ENCODE results near the gene SLC22A16. TPM values are rescaled to one million over a fixed set of nuclear protein-coding genes. Genes with fewer than 3 reads are reported as not detected.

Gene SLC22A16
- polyA plus RNA-seq, 1 donor (not counting 4 experiments of a cell fraction or from before 2014, with no cell fraction given) = not detected

DNA sequence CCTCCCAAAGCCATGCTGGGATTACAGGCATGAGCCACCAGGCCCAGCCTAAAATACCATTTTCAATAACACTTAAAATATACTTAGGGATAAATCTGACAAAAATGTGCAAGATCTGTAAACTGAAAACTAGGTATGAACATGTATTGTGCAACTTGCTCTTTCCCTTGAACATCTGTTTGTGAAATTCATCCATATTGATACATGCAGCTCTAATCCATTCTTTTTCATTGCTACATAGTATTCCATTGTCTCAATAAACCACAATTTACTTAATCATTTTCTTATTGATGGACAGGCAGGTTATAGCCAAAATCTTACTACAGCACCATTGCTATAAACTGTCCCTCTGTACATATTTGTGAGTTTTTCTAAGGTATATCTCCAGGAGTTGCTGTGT is 4.7 kb upstream of the SLC22A16 start:
- no peak for DNase-seq (ENCODE audit: low read depth, low spot score)
- no peaks in the 10 kb centered on the region for H3K36me3 ChIP-seq (ENCODE audit: control insufficient read depth in 2 of 2, extremely low read depth in 1 of 2, insufficient read depth in 2 of 2, low read length in 2 of 2)
- dilution Hi-C loops (cut with MboI; ENCODE audit: extremely low pct_ligation_motif_present, low sequenced_read_pairs) = no loop called here

DNA sequence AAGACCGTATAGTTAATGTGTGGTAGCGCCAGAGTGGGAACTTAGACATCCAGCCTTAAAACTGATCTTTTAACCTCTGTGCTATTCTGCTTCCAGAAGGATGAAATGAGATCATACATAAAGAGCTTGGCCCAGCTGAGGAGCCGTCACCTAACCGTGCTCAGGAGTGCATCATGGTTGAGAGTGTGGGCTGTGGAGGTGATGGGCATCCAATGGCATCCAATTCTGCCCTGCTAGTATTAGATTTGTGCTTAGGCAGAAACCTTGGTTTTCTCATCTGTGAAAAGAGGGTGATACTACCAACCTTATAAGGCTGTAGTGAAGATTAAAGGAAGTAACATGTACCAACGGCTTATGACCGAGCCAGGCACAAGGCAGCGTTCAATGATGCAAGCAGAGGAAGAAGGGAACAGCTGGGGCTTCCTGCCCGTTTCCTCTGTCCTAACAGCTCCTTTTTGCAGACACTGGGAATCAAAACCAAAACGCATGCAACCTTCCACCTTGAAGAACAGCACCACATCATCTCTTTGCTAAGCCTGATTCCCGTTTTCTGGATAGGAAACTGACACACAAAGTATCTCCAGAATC is 1.3 kb downstream of the SLC22A16 start:
- no peaks in the 10 kb centered on the region for H3K9me1 ChIP-seq (ENCODE audit: control insufficient read depth, extremely low read depth, insufficient read depth, low read length)
- no peak for FAIRE-seq
- no peaks in the 10 kb centered on the region for H3K36me3 ChIP-seq (ENCODE audit: control insufficient read depth in 2 of 2, extremely low read depth in 1 of 2, insufficient read depth in 2 of 2, low read length in 2 of 2)

More for the DNA sequence above, 4.7 kb upstream of the SLC22A16 start:
- TF ChIP-seq EZH2 (IDR thresholded peaks at IDR 0.05; ENCODE audit: low read length) = no peak
- TF ChIP-seq, protein P1, sequence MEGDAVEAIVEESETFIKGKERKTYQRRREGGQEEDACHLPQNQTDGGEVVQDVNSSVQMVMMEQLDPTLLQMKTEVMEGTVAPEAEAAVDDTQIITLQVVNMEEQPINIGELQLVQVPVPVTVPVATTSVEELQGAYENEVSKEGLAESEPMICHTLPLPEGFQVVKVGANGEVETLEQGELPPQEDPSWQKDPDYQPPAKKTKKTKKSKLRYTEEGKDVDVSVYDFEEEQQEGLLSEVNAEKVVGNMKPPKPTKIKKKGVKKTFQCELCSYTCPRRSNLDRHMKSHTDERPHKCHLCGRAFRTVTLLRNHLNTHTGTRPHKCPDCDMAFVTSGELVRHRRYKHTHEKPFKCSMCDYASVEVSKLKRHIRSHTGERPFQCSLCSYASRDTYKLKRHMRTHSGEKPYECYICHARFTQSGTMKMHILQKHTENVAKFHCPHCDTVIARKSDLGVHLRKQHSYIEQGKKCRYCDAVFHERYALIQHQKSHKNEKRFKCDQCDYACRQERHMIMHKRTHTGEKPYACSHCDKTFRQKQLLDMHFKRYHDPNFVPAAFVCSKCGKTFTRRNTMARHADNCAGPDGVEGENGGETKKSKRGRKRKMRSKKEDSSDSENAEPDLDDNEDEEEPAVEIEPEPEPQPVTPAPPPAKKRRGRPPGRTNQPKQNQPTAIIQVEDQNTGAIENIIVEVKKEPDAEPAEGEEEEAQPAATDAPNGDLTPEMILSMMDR (optimal IDR thresholded peaks at IDR 0.05 in 1 of 3, IDR thresholded peaks at IDR 0.05 in 1 of 3, conservative IDR thresholded peaks at IDR 0.05 in 1 of 3; ENCODE audit: extremely low read depth in 1 of 3, insufficient read depth in 2 of 3, low read length in 3 of 3) = no peak
- Histone ChIP-seq H3K27me3 (ENCODE audit: control insufficient read depth, extremely low read depth, insufficient read depth, low read length) (peaks cover 2% of the 10 kb centered on the region), H3K9me1 (ENCODE audit: control insufficient read depth, extremely low read depth, insufficient read depth, low read length) (no peaks in the 10 kb centered on the region), H3K9me3 (ENCODE audit: control insufficient read depth, low read depth, low read length) (no peaks in the 10 kb centered on the region), H3K27ac (ENCODE audit: control insufficient read depth, insufficient read depth, low read length) (no peak overlapping the region), H3K4me3 (ENCODE audit: control insufficient read depth in 2 of 3, extremely low read depth in 1 of 3, insufficient read depth in 2 of 3, low read depth in 1 of 3, low read length in 3 of 3) (no peak overlapping the region), H3K9ac (ENCODE audit: control insufficient read depth, extremely low read depth, insufficient read depth, low read length) (no peak overlapping the region), H3K4me1 (ENCODE audit: control insufficient read depth, extremely low read depth, insufficient read depth, low read length) (no peaks in the 10 kb centered on the region), H2AFZ (ENCODE audit: control insufficient read depth, low read length) (no peak overlapping the region), H3K4me2 (ENCODE audit: control insufficient read depth, extremely low read depth, insufficient read depth, low read depth, low read length) (no peak overlapping the region), H4K20me1 (ENCODE audit: control insufficient read depth, extremely low read depth, insufficient read depth, low read length) (no peaks in the 10 kb centered on the region), H3K79me2 (ENCODE audit: control insufficient read depth, insufficient read depth, low read length) (no peaks in the 10 kb centered on the region)
- FAIRE-seq = no peak

More for the DNA sequence above, 1.3 kb downstream of the SLC22A16 start:
- H3K4me1 ChIP-seq (ENCODE audit: control insufficient read depth, extremely low read depth, insufficient read depth, low read length) = no peaks in the 10 kb centered on the region
- DNase-seq (ENCODE audit: low read depth, low spot score) = no peak
- H2AFZ ChIP-seq (ENCODE audit: control insufficient read depth, low read length) = no peak overlapping the region
- no peaks in the 10 kb centered on the region for H4K20me1 ChIP-seq (ENCODE audit: control insufficient read depth, extremely low read depth, insufficient read depth, low read length)
- H3K27ac ChIP-seq (ENCODE audit: control insufficient read depth, insufficient read depth, low read length) = no peak overlapping the region
- TF ChIP-seq, protein P1 (optimal IDR thresholded peaks at IDR 0.05 in 1 of 3, IDR thresholded peaks at IDR 0.05 in 1 of 3, conservative IDR thresholded peaks at IDR 0.05 in 1 of 3; ENCODE audit: extremely low read depth in 1 of 3, insufficient read depth in 2 of 3, low read length in 3 of 3) = no peak
- no peak for TF ChIP-seq EZH2 (IDR thresholded peaks at IDR 0.05; ENCODE audit: low read length)
- dilution Hi-C loops (cut with MboI; ENCODE audit: extremely low pct_ligation_motif_present, low sequenced_read_pairs) = no loop called here
- peaks cover 33% of the 10 kb centered on the region for H3K27me3 ChIP-seq (ENCODE audit: control insufficient read depth, extremely low read depth, insufficient read depth, low read length)
- H3K9ac ChIP-seq (ENCODE audit: control insufficient read depth, extremely low read depth, insufficient read depth, low read length) = no peak overlapping the region
- no peak overlapping the region for H3K4me2 ChIP-seq (ENCODE audit: control insufficient read depth, extremely low read depth, insufficient read depth, low read depth, low read length)
- H3K4me3 ChIP-seq (ENCODE audit: control insufficient read depth in 2 of 3, extremely low read depth in 1 of 3, insufficient read depth in 2 of 3, low read depth in 1 of 3, low read length in 3 of 3) = no peak overlapping the region
- H3K9me3 ChIP-seq (ENCODE audit: control insufficient read depth, low read depth, low read length) = no peaks in the 10 kb centered on the region
- no peaks in the 10 kb centered on the region for H3K79me2 ChIP-seq (ENCODE audit: control insufficient read depth, insufficient read depth, low read length)
